Mesenchymal stem cell (in vitro differentiated cells and primary cell): ENCODE data around the gene NUBPL.
"Not testable (repeated sequence)": the region's sequence is repeated elsewhere in the genome, so short reads cannot be mapped to it uniquely, and the experiment has no call there.

Experiments
- DNase-seq: peaks from one replicate; pipeline ENCODE4 v3.0.0-alpha.2; 2013
- H2AFZ ChIP-seq: one replicate; pipeline ENCODE4 v1.6.1; 2013; ENCODE audit warnings: low read depth, mild to moderate bottlenecking, control low read depth, inconsistent platforms, low read length, moderate library complexity
- H2AK5ac ChIP-seq: 2 replicates; pipeline ENCODE4 v1.6.1; 2013; ENCODE audit warnings: low read length, moderate library complexity, mild to moderate bottlenecking, inconsistent platforms; ENCODE audit not compliant: severe bottlenecking
- H2BK120ac ChIP-seq: one replicate; pipeline ENCODE4 v1.6.1; 2013; ENCODE audit warnings: low read depth, mild to moderate bottlenecking, inconsistent platforms, low read length, moderate library complexity
- H2BK12ac ChIP-seq, 2 experiments: one replicate each; pipeline ENCODE4 v1.6.1; 2013; ENCODE audit warnings: inconsistent platforms in 2 of 2, low read length in 2 of 2, mild to moderate bottlenecking in 2 of 2, moderate library complexity in 2 of 2, control low read depth in 1 of 2
- H2BK15ac ChIP-seq: one replicate; pipeline ENCODE4 v1.6.1; 2013; ENCODE audit warnings: mild to moderate bottlenecking, low read depth, inconsistent platforms; ENCODE audit not compliant: poor library complexity, severe bottlenecking
- H2BK5ac ChIP-seq: 2 replicates; pipeline ENCODE4 v1.6.1; 2013; ENCODE audit warnings: low read depth, mild to moderate bottlenecking, low read length, control low read depth, inconsistent platforms; ENCODE audit not compliant: poor library complexity, severe bottlenecking
- H3K14ac ChIP-seq, 2 experiments: one replicate each; pipeline ENCODE4 v1.6.1; 2013; ENCODE audit warnings: inconsistent platforms in 2 of 2, low read length in 2 of 2, control low read depth in 1 of 2, mild to moderate bottlenecking in 1 of 2, moderate library complexity in 1 of 2
- H3K18ac ChIP-seq, 2 experiments: one replicate each; pipeline ENCODE4 v1.6.1; 2013; ENCODE audit warnings: inconsistent platforms in 2 of 2, low read length in 2 of 2, control low read depth in 1 of 2, low read depth in 1 of 2, mild to moderate bottlenecking in 1 of 2
- H3K23ac ChIP-seq, 2 experiments: one replicate each; pipeline ENCODE4 v1.6.1; 2013; ENCODE audit warnings: inconsistent platforms in 2 of 2, low read length in 2 of 2, mild to moderate bottlenecking in 2 of 2, moderate library complexity in 2 of 2, control low read depth in 1 of 2
- H3K27ac ChIP-seq: 2 replicates; pipeline ENCODE4 v1.5.1; 2013; ENCODE audit warnings: mild to moderate bottlenecking, moderate library complexity, low read length, control low read depth, inconsistent platforms; ENCODE audit not compliant: poor library complexity, severe bottlenecking
- H3K27me3 ChIP-seq, 2 experiments: 2 replicates each; pipeline versions ENCODE4 v1.6.1 to v1.7.0; 2013; ENCODE audit warnings: low read length in 2 of 2, mild to moderate bottlenecking in 2 of 2, moderate library complexity in 2 of 2, control low read depth in 1 of 2, inconsistent platforms in 1 of 2; ENCODE audit not compliant: control insufficient read depth in 1 of 2, insufficient read depth in 1 of 2
- H3K36me3 ChIP-seq, 2 experiments: 2 replicates each; pipeline versions ENCODE4 v1.6.1 to v1.7.0; 2013; ENCODE audit warnings: low read length in 2 of 2, control low read depth in 1 of 2, inconsistent platforms in 1 of 2, low read depth in 1 of 2, mild to moderate bottlenecking in 1 of 2; ENCODE audit not compliant: insufficient read depth in 2 of 2, control insufficient read depth in 1 of 2
- H3K4ac ChIP-seq, 2 experiments: one replicate each; pipeline ENCODE4 v1.6.1; 2013; ENCODE audit warnings: inconsistent platforms in 2 of 2, low read length in 2 of 2, mild to moderate bottlenecking in 2 of 2, moderate library complexity in 2 of 2, control low read depth in 1 of 2, low read depth in 1 of 2
- H3K4me1 ChIP-seq: 2 replicates; pipeline ENCODE4 v1.6.1; 2013; ENCODE audit warnings: low read depth, low read length, control low read depth; ENCODE audit not compliant: control insufficient read depth, insufficient read depth
- H3K4me2 ChIP-seq: 2 replicates; pipeline ENCODE4 v1.6.1; 2013; ENCODE audit warnings: low read length, mild to moderate bottlenecking, inconsistent platforms; ENCODE audit not compliant: poor library complexity, severe bottlenecking
- H3K4me3 ChIP-seq, 2 experiments: 2 replicates each; pipeline versions ENCODE4 v1.5.1 to v1.7.0; 2013; ENCODE audit warnings: low read length in 2 of 2, mild to moderate bottlenecking in 2 of 2, control low read depth in 1 of 2, low read depth in 1 of 2; ENCODE audit not compliant: insufficient read depth in 1 of 2
- H3K79me1 ChIP-seq: replicated peaks from 2 replicates; pipeline ENCODE4 v1.6.1; 2013; ENCODE audit warnings: mild to moderate bottlenecking, control low read depth, low read length, inconsistent platforms; ENCODE audit not compliant: poor library complexity, severe bottlenecking
- H3K9ac ChIP-seq: 2 replicates; pipeline ENCODE4 v1.7.0; 2013; ENCODE audit warnings: mild to moderate bottlenecking, low read length, moderate library complexity
- H3K9me3 ChIP-seq: 2 replicates; pipeline ENCODE4 v1.7.0; 2013; ENCODE audit warnings: mild to moderate bottlenecking, low read length; ENCODE audit not compliant: control insufficient read depth
- H4K8ac ChIP-seq: one replicate; pipeline ENCODE4 v1.6.1; 2013; ENCODE audit warnings: inconsistent platforms, mild to moderate bottlenecking, low read length, moderate library complexity
- H4K91ac ChIP-seq: one replicate; pipeline ENCODE4 v1.6.1; 2013; ENCODE audit warnings: mild to moderate bottlenecking, low read length, inconsistent platforms
- WGBS: methylation state at CpG from one replicate; pipeline ENCODE4 v1.1.7; 2013; ENCODE audit warnings: mixed read lengths; 5-methylcytosine and 5-hydroxymethylcytosine counted together

The NUBPL gene

DNA sequence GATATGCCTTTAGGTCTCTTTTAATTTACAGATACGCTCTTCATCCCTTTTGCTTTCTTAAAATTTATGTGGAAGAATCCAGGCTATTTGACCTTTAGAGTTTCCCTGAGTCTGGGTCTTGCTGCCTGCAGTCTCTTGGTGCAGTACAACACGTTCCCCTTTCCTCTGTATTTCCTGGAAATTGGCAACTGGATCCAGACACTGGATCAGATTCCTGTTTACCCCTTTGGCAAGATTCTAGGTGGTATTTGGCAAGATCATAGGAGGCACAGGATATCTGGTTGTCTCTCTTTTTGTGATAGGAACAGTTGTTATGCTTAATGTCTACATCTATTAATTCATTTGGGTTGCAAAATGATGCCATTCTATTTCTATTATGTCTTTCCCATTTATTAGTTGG is 328.1 kb downstream of the NUBPL start:
- no peak for DNase-seq
- no peak overlapping the region for H3K4ac ChIP-seq
- no peak overlapping the region for H3K4me2 ChIP-seq
- no peak overlapping the region for H3K4me3 ChIP-seq
- H4K91ac ChIP-seq, result no peak overlapping the region
- H2AK5ac ChIP-seq, result no peak overlapping the region
- no peak overlapping the region for H2BK5ac ChIP-seq
- H3K9ac ChIP-seq, result no peak overlapping the region
- H2BK15ac ChIP-seq, result no peak overlapping the region
- H3K14ac ChIP-seq, result no peak overlapping the region
- no peak overlapping the region for H2BK120ac ChIP-seq
- no peaks in the 10 kb centered on the region for H3K79me1 ChIP-seq
- H3K27ac ChIP-seq, result no peak overlapping the region
- no peak overlapping the region for H4K8ac ChIP-seq
- H3K18ac ChIP-seq, result no peak overlapping the region
- WGBS, result 85% methylated on average over 2 of the region's 2 CpGs
- no peak overlapping the region for H3K23ac ChIP-seq
- no peak overlapping the region for H2BK12ac ChIP-seq
- no peaks in the 10 kb centered on the region for H3K36me3 ChIP-seq
- H2AFZ ChIP-seq, result no peak overlapping the region
- no peaks in the 10 kb centered on the region for H3K9me3 ChIP-seq
- H3K27me3 ChIP-seq, result no peaks in the 10 kb centered on the region
- peaks cover 3% of the 10 kb centered on the region for H3K4me1 ChIP-seq

GRCh38 chr14:31890202-31890601 is 329.0 kb downstream of the NUBPL start:
- H3K23ac ChIP-seq, H3K27me3 ChIP-seq, H3K18ac ChIP-seq, H2BK5ac ChIP-seq, H2BK120ac ChIP-seq, H3K9me3 ChIP-seq, H3K27ac ChIP-seq, H2BK15ac ChIP-seq, H3K4me3 ChIP-seq, H3K4ac ChIP-seq, H3K36me3 ChIP-seq, H2AK5ac ChIP-seq, H3K14ac ChIP-seq, H2AFZ ChIP-seq, H4K8ac ChIP-seq, H3K4me1 ChIP-seq, H4K91ac ChIP-seq, DNase-seq, H2BK12ac ChIP-seq, H3K4me2 ChIP-seq, H3K79me1 ChIP-seq, H3K9ac ChIP-seq: not testable (repeated sequence)
- 100% methylated on average over 4 of the region's 4 CpGs for WGBS

- 71% methylated on average over 5 of the region's 5 CpGs for WGBS
- H3K23ac ChIP-seq, result no peak overlapping the region
These were observed 332.1 kb downstream of the NUBPL start for GRCh38 chr14:31893221-31893757.

DNA sequence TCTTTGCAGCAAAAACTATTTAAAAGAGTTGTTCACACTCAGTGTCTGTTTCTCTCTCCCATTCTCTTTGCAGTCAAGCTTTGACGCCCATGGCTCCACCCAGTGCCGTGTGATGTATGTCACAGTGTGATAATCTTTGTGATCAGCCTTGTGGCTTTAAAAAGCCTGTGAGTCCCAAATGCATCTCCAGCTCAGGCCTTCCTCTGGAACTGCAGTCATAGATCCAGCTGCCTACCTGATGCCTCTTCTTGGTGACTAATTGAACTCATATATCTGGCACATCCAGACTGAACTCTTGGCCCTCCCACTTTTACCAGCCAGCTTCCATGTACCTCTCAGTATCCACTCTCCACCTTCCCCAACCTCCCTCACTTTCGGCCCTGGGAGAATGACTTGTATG is 333.1 kb downstream of the NUBPL start:
- H2BK15ac ChIP-seq, result no peak overlapping the region
- no peak overlapping the region for H3K14ac ChIP-seq
- no peak overlapping the region for H3K27ac ChIP-seq
- H3K4me2 ChIP-seq, result no peak overlapping the region
- no peak overlapping the region for H3K9ac ChIP-seq
- peaks cover 5% of the 10 kb centered on the region for H3K4me1 ChIP-seq
- H2BK5ac ChIP-seq, result no peak overlapping the region
- no peak overlapping the region for H2BK120ac ChIP-seq
- H2AFZ ChIP-seq, result no peak overlapping the region
- H3K9me3 ChIP-seq, result no peaks in the 10 kb centered on the region
- no peaks in the 10 kb centered on the region for H3K79me1 ChIP-seq
- H3K23ac ChIP-seq, result no peak overlapping the region
- H3K18ac ChIP-seq, result peak overlapping the region; percentile 51 to 66
- no peaks in the 10 kb centered on the region for H3K27me3 ChIP-seq
- no peak overlapping the region for H3K4me3 ChIP-seq
- H4K91ac ChIP-seq, result peak overlapping the region; percentile 57
- peak overlapping the region; percentile 81 for H4K8ac ChIP-seq
- H2AK5ac ChIP-seq, result no peak overlapping the region
- DNase-seq, result no peak
- peak overlapping the region in 1 of 2 experiments; percentile 35 for H3K4ac ChIP-seq
- H3K36me3 ChIP-seq, result no peaks in the 10 kb centered on the region
- peak overlapping the region; percentile 66 to 75 for H2BK12ac ChIP-seq
- WGBS, result 97% methylated on average over 3 of the region's 3 CpGs

More at GRCh38 chr14:31893221-31893757, 332.1 kb downstream of the NUBPL start:
- Histone ChIP-seq H3K36me3 (no peaks in the 10 kb centered on the region), H3K27ac (no peak overlapping the region), H3K9ac (no peak overlapping the region), H3K4ac (no peak overlapping the region), H2BK5ac (no peak overlapping the region), H3K4me3 (no peak overlapping the region), H2BK12ac (no peak overlapping the region), H3K18ac (no peak overlapping the region), H2BK15ac (no peak overlapping the region), H3K4me2 (no peak overlapping the region), H3K27me3 (no peaks in the 10 kb centered on the region), H3K14ac (no peak overlapping the region), H4K8ac (no peak overlapping the region), H4K91ac (no peak overlapping the region), H2AK5ac (no peak overlapping the region), H3K4me1 (peaks cover 5% of the 10 kb centered on the region), H3K9me3 (no peaks in the 10 kb centered on the region), H2BK120ac (no peak overlapping the region), H2AFZ (no peak overlapping the region), H3K79me1 (no peaks in the 10 kb centered on the region)
- DNase-seq, result no peak
